Ovary (tissue), 9 donors: Measurements from ENCODE around the gene GRIN2A. TPM values are rescaled to one million over a fixed set of nuclear protein-coding genes. Genes with fewer than 3 reads are reported as not detected.

Experiments
- DNase-seq, 5 donors: peaks; one replicate each; pipeline ENCODE4 v3.0.0-alpha.2; 2019 to 2020
- H3K27ac ChIP-seq, 2 donors: fragments of 200-600 bp; one replicate each; pipeline versions ENCODE4 v1.5.1 to v1.8.0; 2019 to 2022
- H3K27me3 ChIP-seq: fragments of 200-600 bp; one replicate; pipeline ENCODE4 v1.8.0; 2022
- H3K36me3 ChIP-seq: fragments of 200-600 bp; sonication (generic); one replicate; pipeline ENCODE4 v1.5.1; 2019
- H3K4me1 ChIP-seq: one replicate; pipeline ENCODE4 v1.8.1; 2013; ENCODE audit warnings: mild to moderate bottlenecking, moderate library complexity; ENCODE audit not compliant: insufficient read depth
- H3K4me3 ChIP-seq: fragments of 200-600 bp; sonication (generic); one replicate; pipeline ENCODE4 v1.5.1; 2017
- H3K9me3 ChIP-seq, 2 donors: fragments of 200-600 bp in 1 of 2; sonication (generic) in 1 of 2; one replicate each; pipeline versions ENCODE4 v1.5.1 to v1.8.1; 2013 to 2019; ENCODE audit warnings: mild to moderate bottlenecking in 1 of 2, moderate library complexity in 1 of 2
- CTCF ChIP-seq, 3 donors: fragments of 450-650 bp in 2 of 3; fragments of 200-600 bp in 1 of 3; IDR thresholded peaks; one replicate each; pipeline versions ENCODE4 v1.5.1 to v1.8.0; 2016 to 2022; ENCODE audit warnings: antibody characterized with exemption in 3 of 3, mild to moderate bottlenecking in 1 of 3
- EP300 ChIP-seq: sonication (generic); formaldehyde crosslinking; IDR thresholded peaks from one replicate; pipeline ENCODE4 v1.6.1; 2017; ENCODE audit warnings: antibody characterized with exemption
- POLR2A ChIP-seq: fragments of 450-650 bp; IDR thresholded peaks from one replicate; pipeline ENCODE4 v1.6.1; 2017; ENCODE audit warnings: antibody characterized with exemption, mild to moderate bottlenecking, moderate library complexity
- WGBS, 3 donors: extraction: QIAGEN DNeasy Blood & Tissue Kit in 1 of 3; methylation state at CpG; one replicate each; pipeline versions ENCODE4 v1.1.5 to v1.1.7; 2013 to 2017; 5-methylcytosine and 5-hydroxymethylcytosine counted together
- intact Hi-C, 4 donors: fragments of 100-400 bp; cut with DNase I; formaldehyde crosslinking; loops; one replicate each; pipeline versions ENCODE4 v1.11.0 to v1.15.1; 2022 to 2023
- polyA plus RNA-seq, 2 donors: library from polyadenylated mRNA; stranded (reverse); fragments of 200-250 nt in 1 of 2; fragments of 350-450 nt in 1 of 2; fragmentation: Illumina TruSeq in 1 of 2; extraction: RNeasy Lipid Tissue Mini Kit (QIAGEN cat#74804) in 1 of 2; gene quantifications; one replicate each; pipeline ENCODE4 v1.2.3, GENCODE V29; 2013 to 2014
- total RNA-seq, 7 donors: library from RNA; depleted of rRNA in 2 of 7; stranded (reverse); fragments of >200 nt in 2 of 7; fragmentation: NEBNext Ultra II Directional in 3 of 7; extraction: Animal tissue kit (Norgen Biotek cat#: 25700) in 3 of 7; gene quantifications; one replicate each; pipeline versions ENCODE4 v1.1.0 to v1.2.4, GENCODE V29; 2016 to 2023
- donor health status: DM: no; HTN: no; CAD: no; lungs with moderate emphysema.
- donor health status: DM: no; HTN: no; CAD: no.
- donor health status: Bipolar disorder and iron deficiency.
- donor health status: DM: yes; HTN: yes; CAD: no.
- donor health status: DM: no; HTN: no; CAD: no.
- donor health status: DM: yes; HTN: yes; CAD: no.

Gene GRIN2A
- total and polyA plus RNA-seq, 9 donors = 0.08 to 5.4 (median 0.57) TPM; not detected in 1

- TF ChIP-seq EP300 = no peak
- no peak for TF ChIP-seq CTCF (IDR thresholded peaks at IDR 0.05)
- no peak for TF ChIP-seq POLR2A
- no peak overlapping the region for H3K27ac ChIP-seq
- 85 to 89% (median 88%) methylated on average over 6 of the region's 6 CpGs for WGBS, 3 donors
- no peaks in the 10 kb centered on the region for H3K27me3 ChIP-seq
- intact Hi-C loops = no loop called here
- H3K4me3 ChIP-seq = no peak overlapping the region
- H3K36me3 ChIP-seq = no peaks in the 10 kb centered on the region
- H3K4me1 ChIP-seq = no peaks in the 10 kb centered on the region
- no peak for DNase-seq
- no peaks in the 10 kb centered on the region for H3K9me3 ChIP-seq
Observed at GRCh38 chr16:9964426-9964825, 217.8 kb downstream of the GRIN2A start.

- Histone ChIP-seq H3K4me1 (no peaks in the 10 kb centered on the region), H3K27ac (no peak overlapping the region), H3K9me3 (no peaks in the 10 kb centered on the region), H3K4me3 (no peak overlapping the region), H3K27me3 (no peaks in the 10 kb centered on the region), H3K36me3 (no peaks in the 10 kb centered on the region)
- TF ChIP-seq EP300 (no peak), POLR2A (no peak), CTCF (IDR thresholded peaks at IDR 0.05) (no peak)
- 80 to 86% (median 86%) methylated on average over 5 of the region's 5 CpGs for WGBS, 3 donors
- intact Hi-C loops = no loop called here
- no peak for DNase-seq
Observed at GRCh38 chr16:9957433-9957832, 224.8 kb downstream of the GRIN2A start.

GRCh38 chr16:9957002-9957401, 225.2 kb downstream of the GRIN2A start:
- Histone ChIP-seq H3K27me3 (no peaks in the 10 kb centered on the region), H3K9me3 (no peaks in the 10 kb centered on the region), H3K4me1 (no peaks in the 10 kb centered on the region), H3K4me3 (no peak overlapping the region), H3K27ac (no peak overlapping the region), H3K36me3 (no peaks in the 10 kb centered on the region)
- TF ChIP-seq POLR2A (no peak), CTCF (IDR thresholded peaks at IDR 0.05) (no peak), EP300 (no peak)
- DNase-seq = no peak
- intact Hi-C loops = no loop called here

GRCh38 chr16:9955677-9956076, 226.6 kb downstream of the GRIN2A start:
- no peak overlapping the region for H3K27ac ChIP-seq
- H3K27me3 ChIP-seq = no peaks in the 10 kb centered on the region
- no peaks in the 10 kb centered on the region for H3K36me3 ChIP-seq
- WGBS, 3 donors = 75 to 87% (median 84%) methylated on average over 6 of the region's 6 CpGs
- no peak for DNase-seq
- no peak overlapping the region for H3K4me3 ChIP-seq
- H3K9me3 ChIP-seq = no peaks in the 10 kb centered on the region
- intact Hi-C loops = no loop called here
- no peaks in the 10 kb centered on the region for H3K4me1 ChIP-seq
- TF ChIP-seq POLR2A = no peak
- no peak for TF ChIP-seq CTCF (IDR thresholded peaks at IDR 0.05)
- TF ChIP-seq EP300 = no peak
